Activated CD8-positive, alpha-beta memory T cell treated with anti-CD3 and anti-CD28 coated beads for 48 hours (primary cell): ENCODE data around the gene PPDPF.

Source experiments
- DNase-seq, 3 experiments: peaks; one replicate each; pipeline ENCODE4 v3.0.0-alpha.2; 2020; ENCODE audit warnings: low read depth in 2 of 3, low spot score in 2 of 3

Gene PPDPF

GRCh38 chr20:63519668-63520503 lies 679 bp upstream of the PPDPF start:
- peak; percentile 41 to 57 (median 45) for DNase-seq

GRCh38 chr20:63520934-63521601 lies 503 bp downstream of the PPDPF start:
- DNase-seq, result peak; percentile 41 to 54 (median 44)

- DNase-seq, result no peak
Measured at GRCh38 chr20:63521602-63522001, 1.0 kb downstream of the PPDPF start.

GRCh38 chr20:63522091-63522868 lies 1.7 kb downstream of the PPDPF start:
- no peak for DNase-seq

GRCh38 chr20:63522981-63523611 lies 2.5 kb downstream of the PPDPF start:
- DNase-seq, result no peak

DNA sequence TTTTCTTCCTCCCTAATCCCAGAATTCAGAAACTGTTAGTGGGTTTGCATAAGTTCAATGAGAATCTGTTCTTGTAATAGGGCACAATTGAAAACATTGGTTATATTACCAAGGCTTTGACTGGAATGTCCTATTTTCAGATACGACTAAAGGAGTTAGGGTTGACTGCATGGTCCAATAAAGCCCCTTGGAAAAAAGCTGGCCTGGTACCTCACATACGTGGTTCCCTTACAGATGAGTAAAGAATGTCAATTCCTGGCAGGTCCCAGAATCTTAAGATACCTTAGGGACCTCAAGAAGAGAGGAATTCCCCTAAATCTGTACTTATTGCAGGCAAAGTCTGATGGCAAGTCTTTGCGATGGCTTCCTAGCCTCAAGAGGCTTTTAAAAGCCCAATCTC lies 4.6 kb downstream of the PPDPF start:
- DNase-seq, result no peak

DNA sequence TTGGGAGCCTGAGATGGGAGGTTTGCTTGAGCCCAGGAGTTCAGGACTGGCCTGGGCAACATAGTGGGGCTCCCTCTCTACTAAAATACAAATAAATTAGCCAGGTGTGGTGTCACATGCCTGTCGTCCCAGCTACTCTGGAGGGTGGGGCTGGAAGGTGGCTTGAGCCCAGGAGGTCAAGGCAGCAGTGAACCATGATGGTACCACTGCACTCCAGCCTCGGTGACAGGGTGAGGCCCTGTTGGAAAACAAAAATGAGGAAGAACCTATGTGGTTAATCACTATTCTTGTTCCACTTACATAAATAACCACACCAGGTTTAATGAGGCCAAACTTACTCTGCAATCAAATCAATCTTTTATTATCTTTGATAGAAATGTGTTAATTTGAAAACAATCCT lies 5.4 kb downstream of the PPDPF start:
- no peak for DNase-seq

DNA sequence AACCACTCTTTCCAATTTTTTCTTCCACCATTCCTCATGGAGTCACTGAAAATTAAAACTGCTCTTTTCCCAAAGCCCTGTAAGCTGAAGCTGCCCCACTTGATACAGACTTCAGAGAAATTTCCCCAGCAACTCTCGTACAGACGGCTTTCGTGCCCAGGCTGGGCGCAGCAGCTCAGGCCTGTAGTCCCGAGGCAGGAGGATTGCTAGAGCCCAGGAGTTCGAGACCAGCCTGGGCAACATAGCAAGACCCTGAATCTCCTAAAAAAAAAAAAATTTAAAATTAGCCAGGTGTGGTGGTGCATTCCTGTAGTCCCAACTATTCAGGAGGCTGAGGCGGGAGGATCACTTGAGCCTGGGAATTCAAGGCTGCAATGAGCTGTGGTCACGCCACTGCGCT lies 6.6 kb downstream of the PPDPF start:
- DNase-seq, result no peak

- no peak for DNase-seq
Measured at GRCh38 chr20:63529180-63529860, 8.8 kb downstream of the PPDPF start.

GRCh38 chr20:63529861-63530787 lies 9.6 kb downstream of the PPDPF start:
- DNase-seq, result no peak

GRCh38 chr20:63530788-63531160 lies 10.2 kb downstream of the PPDPF start:
- DNase-seq, result no peak

GRCh38 chr20:63531686-63532448 lies 11.3 kb downstream of the PPDPF start:
- no peak for DNase-seq

DNA sequence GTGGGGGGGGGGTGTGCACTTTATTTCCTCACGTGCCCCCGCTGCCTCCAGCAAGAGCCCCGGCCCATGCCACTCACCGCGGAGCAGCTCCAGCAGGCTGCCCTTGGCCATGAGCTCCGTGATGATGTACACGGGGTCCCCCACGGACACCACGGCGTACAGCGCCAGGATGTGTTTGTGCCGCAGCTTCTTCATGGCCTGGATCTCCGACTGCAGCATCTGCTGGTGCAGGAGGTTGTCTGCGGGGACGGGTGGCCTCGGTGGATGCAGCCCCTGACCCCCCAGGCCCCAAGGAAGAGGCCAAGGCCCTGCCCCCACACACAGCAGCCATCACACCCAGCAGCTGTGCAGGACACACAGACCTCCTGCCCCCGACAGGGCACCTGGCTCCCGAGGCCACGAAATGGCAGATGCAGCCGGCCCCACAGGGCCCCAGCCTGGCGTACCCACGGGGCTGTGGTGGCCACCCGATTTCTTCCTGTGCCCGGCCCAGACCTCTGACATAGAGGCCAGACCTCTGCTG lies 11.9 kb downstream of the PPDPF start:
- DNase-seq, result no peak

DNA sequence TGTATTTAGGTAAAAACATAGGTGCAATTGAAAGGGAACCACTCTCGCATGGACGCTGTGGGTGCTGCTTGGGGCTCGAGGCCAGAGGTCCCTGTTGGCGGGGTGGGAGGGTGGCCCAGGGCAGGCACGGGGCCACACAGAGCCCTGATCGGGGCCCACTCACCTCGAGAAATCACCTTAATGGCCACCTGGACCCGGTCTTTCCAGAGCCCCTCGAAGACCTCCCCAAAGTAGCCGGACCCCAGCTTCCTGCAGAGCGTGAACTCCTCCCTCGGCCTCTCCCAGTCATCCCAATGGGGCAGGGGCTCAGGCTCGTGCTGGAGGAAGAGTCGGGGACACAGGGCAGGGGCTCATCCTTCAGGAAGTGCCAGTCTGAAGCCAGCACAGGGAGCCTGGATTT lies 12.8 kb downstream of the PPDPF start:
- no peak for DNase-seq

DNA sequence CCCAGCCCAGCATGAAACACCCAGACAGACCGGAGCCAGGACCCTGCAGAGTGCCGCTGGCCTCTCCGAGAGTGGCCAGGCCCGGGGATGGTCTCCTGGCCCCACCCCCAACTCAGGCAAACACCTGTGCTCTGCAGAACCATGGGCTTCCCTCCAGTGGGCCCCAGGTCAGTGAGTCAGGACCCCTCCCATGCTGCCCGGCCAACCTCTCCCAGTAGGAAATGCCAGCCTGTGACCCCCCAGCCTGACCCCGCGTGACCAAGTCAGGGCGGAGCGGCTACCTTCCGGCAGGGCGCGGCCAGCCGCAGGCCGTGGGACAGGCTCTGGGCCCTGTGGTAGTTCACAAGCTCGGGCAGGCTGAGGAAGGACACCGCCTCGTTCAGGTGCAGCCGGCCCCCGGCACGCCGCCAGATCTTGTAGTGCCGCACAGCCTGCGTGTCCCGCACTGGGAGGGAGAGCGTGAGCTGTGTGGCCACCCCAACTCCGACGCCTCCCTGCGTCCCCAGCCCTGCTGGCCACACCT lies 13.4 kb downstream of the PPDPF start:
- DNase-seq, result no peak

DNA sequence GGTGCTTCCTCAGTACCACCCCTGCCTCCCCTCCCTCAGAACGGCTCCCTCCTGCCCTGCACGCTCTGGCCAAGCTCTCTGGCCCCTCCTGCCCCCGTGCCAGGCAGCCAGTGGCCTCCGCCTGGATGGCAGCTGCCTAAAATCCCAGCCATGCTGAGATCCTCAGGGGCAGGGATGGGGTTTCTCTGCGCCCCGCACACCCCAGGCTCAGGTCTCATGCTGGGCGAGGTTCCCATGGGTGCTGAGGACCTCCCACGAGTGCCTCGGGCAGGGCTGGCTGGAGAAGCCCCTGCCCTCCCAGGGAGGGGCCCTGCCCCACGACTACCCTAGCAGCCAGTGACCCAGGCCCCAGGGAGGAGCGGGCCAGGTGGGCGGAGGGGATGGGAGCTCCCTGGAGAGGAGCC lies 13.9 kb downstream of the PPDPF start:
- no peak for DNase-seq

- no peak for DNase-seq
Measured at GRCh38 chr20:63534831-63535651, 14.5 kb downstream of the PPDPF start.
